GM12878 (cell line): Measurements from ENCODE around the gene TOMM40L. TPM values are rescaled to one million over a fixed set of nuclear protein-coding genes. Genes with fewer than 3 reads are reported as not detected.

Source experiments
- ATAC-seq: fragments of 200-7000 bp; cut with Tn5 transposase; 3 replicates; pipeline ENCODE4 v1.9.1; 2020; ENCODE audit warnings: mild to moderate bottlenecking, moderate library complexity
- BruUV-seq: library from RNA; stranded (reverse); fragments of 400-500 nt; replicated peaks from 2 replicates; lab custom pipeline; 2021; lab: Mats Ljungman, UMichigan
- CTCF ChIA-PET: fragments of 300-600 bp; sonication (Branson Sonifier 250); formaldehyde crosslinking; extraction: SDS; loops from one replicate; lab custom pipeline; 2021; ENCODE audit warnings: inconsistent platforms; lab: Yijun Ruan, JAX
- POLR2A ChIA-PET: fragments of 350-600 bp; formaldehyde crosslinking; extraction: SDS; loops from one replicate; lab custom pipeline; 2021; ENCODE audit warnings: inconsistent platforms; lab: Charles Lee
- RAD21 ChIA-PET: fragments of 300-600 bp; sonication (Branson Sonifier 250); formaldehyde crosslinking; loops from one replicate; lab custom pipeline; 2023; ENCODE audit warnings: antibody characterized with exemption; ENCODE audit not compliant: unreplicated experiment; lab: Charles Lee
- SMC1A ChIA-PET: fragments of 300-600 bp; sonication (Branson Sonifier 250); formaldehyde crosslinking; loops from one replicate; lab custom pipeline; 2023; ENCODE audit not compliant: unreplicated experiment, uncharacterized antibody; lab: Charles Lee
- DNase-seq: peaks from one replicate; pipeline ENCODE4 v3.0.0-alpha.2; 2011; ENCODE audit warnings: low read depth, low spot score
- FAIRE-seq: peaks from 3 replicates; lab custom pipeline; 2011; peaks lifted over from hg19 to GRCh38; lab: Jason Lieb, UNC
- H2AFZ ChIP-seq: 2 replicates; pipeline ENCODE4 v1.6.0; 2011; ENCODE audit warnings: low read depth, low read length, control low read depth; ENCODE audit not compliant: control insufficient read depth
- H3K27ac ChIP-seq: 2 replicates; pipeline ENCODE4 v1.5.1; 2011; ENCODE audit warnings: control low read depth; ENCODE audit not compliant: control insufficient read depth, insufficient read depth
- H3K27me3 ChIP-seq, 2 experiments: replicated peaks in 1 of 2; 2 replicates each; pipeline versions ENCODE4 v1.6.0 to v1.6.1; 2011; ENCODE audit warnings: low read length in 1 of 2; ENCODE audit not compliant: control insufficient read depth in 2 of 2, insufficient read depth in 2 of 2
- H3K36me3 ChIP-seq, 2 experiments: 2 replicates each; pipeline ENCODE4 v1.5.1; 2011; ENCODE audit warnings: low read length in 1 of 2; ENCODE audit not compliant: control insufficient read depth in 2 of 2, insufficient read depth in 2 of 2
- H3K4me1 ChIP-seq: 2 replicates; pipeline ENCODE4 v1.6.1; 2011; ENCODE audit warnings: mild to moderate bottlenecking, low read length, moderate library complexity, mixed read lengths; ENCODE audit not compliant: control insufficient read depth, insufficient read depth
- H3K4me2 ChIP-seq: 2 replicates; pipeline ENCODE4 v1.6.0; 2011; ENCODE audit warnings: control low read depth; ENCODE audit not compliant: control insufficient read depth, insufficient read depth
- H3K4me3 ChIP-seq: fragments of 200-600 bp; sonication (generic); 2 replicates; pipeline ENCODE4 v1.5.1; 2016
- H3K79me2 ChIP-seq: 2 replicates; pipeline ENCODE4 v1.6.0; 2011; ENCODE audit warnings: low read length; ENCODE audit not compliant: control insufficient read depth, insufficient read depth
- H3K9ac ChIP-seq: 2 replicates; pipeline ENCODE4 v1.8.0; 2011; ENCODE audit warnings: low read length, control low read depth, mixed read lengths; ENCODE audit not compliant: control insufficient read depth, insufficient read depth
- H3K9me3 ChIP-seq: replicated peaks from 3 replicates; pipeline ENCODE4 v1.5.1; 2011; ENCODE audit warnings: mild to moderate bottlenecking, low read length; ENCODE audit not compliant: control insufficient read depth, insufficient read depth
- H4K20me1 ChIP-seq: 2 replicates; pipeline ENCODE4 v1.6.0; 2011; ENCODE audit not compliant: control insufficient read depth, insufficient read depth
- BCL11A ChIP-seq: IDR thresholded peaks from 2 replicates; pipeline ENCODE4 v1.6.1; 2011; ENCODE audit warnings: low read depth, low read length
- CREB1 ChIP-seq: IDR thresholded peaks from 2 replicates; pipeline ENCODE4 v1.6.1; 2012; ENCODE audit warnings: low read depth, mild to moderate bottlenecking, inconsistent platforms
- DPF2 ChIP-seq: fragments of 450-650 bp; IDR thresholded peaks from 2 replicates; pipeline ENCODE4 v1.6.1; 2017; ENCODE audit warnings: mild to moderate bottlenecking
- KLF5 ChIP-seq: fragments of 450-650 bp; IDR thresholded peaks from 2 replicates; pipeline ENCODE4 v1.6.1; 2014; ENCODE audit warnings: mild to moderate bottlenecking; ENCODE audit not compliant: partially characterized antibody
- LARP7 ChIP-seq: fragments of 450-650 bp; IDR thresholded peaks from 2 replicates; pipeline ENCODE4 v1.6.1; 2017; ENCODE audit warnings: mild to moderate bottlenecking
- MTA2 ChIP-seq: fragments of 450-650 bp; IDR thresholded peaks from 2 replicates; pipeline ENCODE4 v1.6.1; 2016; ENCODE audit warnings: low read depth, mild to moderate bottlenecking, moderate library complexity
- NBN ChIP-seq: fragments of 450-650 bp; IDR thresholded peaks from 2 replicates; pipeline ENCODE4 v1.6.1; 2016
- NFYA ChIP-seq: IDR thresholded peaks from 2 replicates; pipeline ENCODE4 v1.6.1; 2011; ENCODE audit warnings: low read depth, mild to moderate bottlenecking, low read length, improper control_type of control experiment, borderline replicate concordance
- PAX8 ChIP-seq: fragments of 450-650 bp; IDR thresholded peaks from 2 replicates; pipeline ENCODE4 v1.6.1; 2017; ENCODE audit warnings: mild to moderate bottlenecking, moderate library complexity
- SIN3A ChIP-seq: IDR thresholded peaks from 2 replicates; pipeline ENCODE4 v1.6.1; 2012; ENCODE audit warnings: low read depth, low read length, improper control_type of control experiment
- SMARCA5 ChIP-seq: fragments of 450-650 bp; IDR thresholded peaks from 2 replicates; pipeline ENCODE4 v1.6.1; 2017; ENCODE audit warnings: mild to moderate bottlenecking
- STAT1 ChIP-seq: fragments of 450-650 bp; conservative IDR thresholded peaks from 2 replicates; pipeline ENCODE4 v1.6.1; 2014; ENCODE audit warnings: antibody characterized with exemption, mild to moderate bottlenecking
- ZZZ3 ChIP-seq: IDR thresholded peaks from 2 replicates; pipeline ENCODE4 v1.6.1; 2011; ENCODE audit warnings: low read depth; ENCODE audit not compliant: control insufficient read depth, insufficient read length
- WGBS: methylation state at CpG from one replicate; pipeline ENCODE4 v1.1.6; 2016; ENCODE audit warnings: low lambda C conversion rate; ENCODE audit not compliant: insufficient replicate concordance, insufficient coverage; ENCODE audit errors: missing lambda C conversion rate; 5-methylcytosine and 5-hydroxymethylcytosine counted together
- in situ Hi-C: fragments of 300-500 bp; cut with MboI; formaldehyde crosslinking; loops from 9 replicates; pipeline ENCODE4 v1.14.3; 2018; ENCODE audit warnings: mixed read lengths
- intact Hi-C: fragments of 100-400 bp; cut with micrococcal nuclease; formaldehyde crosslinking; loops from one replicate; pipeline ENCODE4 v1.14.2; 2022; ENCODE audit not compliant: unreplicated experiment
- polyA plus RNA-seq, 11 experiments: library from polyadenylated mRNA; depleted of rRNA in 4 of 11; unstranded in 6 of 11; stranded (reverse) in 5 of 11; fragments of >200 nt; fragmentation: Nextera tagmentation in 4 of 11; fragmentation: Illumina TruSeq in 1 of 11; extraction: Ambion mirVana in 4 of 11; extraction: Trizol in 1 of 11; gene quantifications; 1 replicate in 1 of 11; 2 replicates in 10 of 11; pipeline versions ENCODE4 v1.2.1 to v1.2.3, GENCODE V29; 2011 to 2016; ENCODE audit warnings: inconsistent platforms in 2 of 11, missing spikeins in 2 of 11, low read depth in 1 of 11
- total RNA-seq, 4 experiments: library from RNA; depleted of rRNA in 3 of 4; stranded (reverse); fragments of >200 nt in 3 of 4; fragmentation: Illumina TruSeq in 1 of 4; extraction: Trizol in 1 of 4; gene quantifications; 2 replicates each; pipeline versions ENCODE4 v1.2.1 to v1.2.3, GENCODE V29; 2013 to 2021
- TF ChIP-seq, protein P1 (sequence below): IDR thresholded peaks from 2 replicates; pipeline ENCODE4 v1.6.1; 2011; ENCODE audit warnings: borderline replicate concordance, low read depth, mild to moderate bottlenecking, moderate library complexity, mixed read lengths, low read length; ENCODE audit not compliant: insufficient read depth; ENCODE audit errors: extremely low read length
- TF ChIP-seq, protein P2 (sequence below): fragments of 450-650 bp; IDR thresholded peaks from 2 replicates; pipeline ENCODE4 v1.6.1; 2016; ENCODE audit warnings: mild to moderate bottlenecking
- TF ChIP-seq, protein P3 (sequence below): IDR thresholded peaks from 2 replicates; pipeline ENCODE4 v1.6.1; 2011; ENCODE audit warnings: low read depth, low read length, improper control_type of control experiment, borderline replicate concordance

The TOMM40L gene
- total and polyA plus RNA-seq, 10 of the 15 experiments (the other 5 are each of a cell fraction or from before 2014, with no cell fraction given): 5.9 to 21.6 (median 15.7) TPM

DNA sequence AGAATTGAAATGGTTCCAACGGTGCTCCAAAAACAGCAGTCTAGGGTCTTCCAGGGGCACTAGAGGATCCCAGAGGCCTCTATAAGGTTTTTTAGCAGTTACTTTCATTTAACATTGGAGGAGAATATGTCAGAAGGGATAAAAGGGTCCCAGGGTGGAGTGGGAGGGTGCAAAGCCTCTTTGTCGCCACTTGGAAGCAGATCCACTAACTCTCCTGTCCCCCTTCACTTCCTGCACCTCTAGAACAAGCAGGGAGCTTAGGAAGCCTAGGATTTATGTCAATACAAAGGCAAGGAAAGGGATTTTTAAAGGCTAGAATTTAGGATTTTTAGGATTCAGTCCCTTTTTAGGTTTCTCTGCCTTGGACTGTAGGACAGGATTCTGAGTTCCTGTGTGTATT lies 41.0 kb downstream of the TOMM40L start:
- TF ChIP-seq CREB1 (no peak), SMARCA5 (no peak), PAX8 (no peak), NBN (no peak), NFYA (no peak), STAT1 (no peak), SIN3A (no peak), LARP7 (no peak), ZZZ3 (no peak), KLF5 (no peak), DPF2 (no peak), MTA2 (no peak), BCL11A (no peak)
- TF ChIP-seq, protein P1, sequence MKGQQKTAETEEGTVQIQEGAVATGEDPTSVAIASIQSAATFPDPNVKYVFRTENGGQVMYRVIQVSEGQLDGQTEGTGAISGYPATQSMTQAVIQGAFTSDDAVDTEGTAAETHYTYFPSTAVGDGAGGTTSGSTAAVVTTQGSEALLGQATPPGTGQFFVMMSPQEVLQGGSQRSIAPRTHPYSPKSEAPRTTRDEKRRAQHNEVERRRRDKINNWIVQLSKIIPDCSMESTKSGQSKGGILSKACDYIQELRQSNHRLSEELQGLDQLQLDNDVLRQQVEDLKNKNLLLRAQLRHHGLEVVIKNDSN: no peak
- TF ChIP-seq, protein P2, sequence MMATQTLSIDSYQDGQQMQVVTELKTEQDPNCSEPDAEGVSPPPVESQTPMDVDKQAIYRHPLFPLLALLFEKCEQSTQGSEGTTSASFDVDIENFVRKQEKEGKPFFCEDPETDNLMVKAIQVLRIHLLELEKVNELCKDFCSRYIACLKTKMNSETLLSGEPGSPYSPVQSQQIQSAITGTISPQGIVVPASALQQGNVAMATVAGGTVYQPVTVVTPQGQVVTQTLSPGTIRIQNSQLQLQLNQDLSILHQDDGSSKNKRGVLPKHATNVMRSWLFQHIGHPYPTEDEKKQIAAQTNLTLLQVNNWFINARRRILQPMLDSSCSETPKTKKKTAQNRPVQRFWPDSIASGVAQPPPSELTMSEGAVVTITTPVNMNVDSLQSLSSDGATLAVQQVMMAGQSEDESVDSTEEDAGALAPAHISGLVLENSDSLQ: no peak
- TF ChIP-seq, protein P3, sequence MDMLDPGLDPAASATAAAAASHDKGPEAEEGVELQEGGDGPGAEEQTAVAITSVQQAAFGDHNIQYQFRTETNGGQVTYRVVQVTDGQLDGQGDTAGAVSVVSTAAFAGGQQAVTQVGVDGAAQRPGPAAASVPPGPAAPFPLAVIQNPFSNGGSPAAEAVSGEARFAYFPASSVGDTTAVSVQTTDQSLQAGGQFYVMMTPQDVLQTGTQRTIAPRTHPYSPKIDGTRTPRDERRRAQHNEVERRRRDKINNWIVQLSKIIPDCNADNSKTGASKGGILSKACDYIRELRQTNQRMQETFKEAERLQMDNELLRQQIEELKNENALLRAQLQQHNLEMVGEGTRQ: no peak
- RAD21 ChIA-PET: interaction anchor here (0.7 kb wide), 2 partner anchors 36 to 40 kb away, joined by 3 read pairs; no protein-coding TSS in a partner anchor
- BruUV-seq: no TSS peak
- Histone ChIP-seq H2AFZ (no peak overlapping the region), H3K9ac (no peak overlapping the region), H3K79me2 (no peaks in the 10 kb centered on the region), H3K4me2 (no peak overlapping the region), H3K27me3 (no peaks in the 10 kb centered on the region), H3K9me3 (no peaks in the 10 kb centered on the region), H3K4me3 (no peak overlapping the region), H3K36me3 (no peaks in the 10 kb centered on the region), H3K4me1 (peaks cover under 1% of the 10 kb centered on the region; the same call in 1 of the 2 replicates), H4K20me1 (no peaks in the 10 kb centered on the region), H3K27ac (no peak overlapping the region)
- CTCF ChIA-PET: interaction anchor here (1.3 to 2.0 kb wide), 2 partner anchors 21 to 65 kb away, joined by 3 to 7 read pairs; no protein-coding TSS in a partner anchor
- POLR2A ChIA-PET: interaction anchor here (0.6 kb wide), 1 partner anchor 17 kb away, joined by 3 read pairs; no protein-coding TSS in a partner anchor
- in situ Hi-C loops (no loop called here), intact Hi-C loops (no loop called here)
- SMC1A ChIA-PET: interaction anchor here (0.6 to 0.8 kb wide), 3 partner anchors 9 to 37 kb away, joined by 3 read pairs; no protein-coding TSS in a partner anchor
- 75% methylated on average over 2 of the region's 2 CpGs for WGBS
- DNase-seq: no peak
- no peak for FAIRE-seq
- ATAC-seq: no peak
